ENCODE results near the gene EMP3.
"Not testable (repeated sequence)": the region's sequence is repeated elsewhere in the genome, so short reads cannot be mapped to it uniquely, and the experiment has no call there.

EMP3 gene

GRCh38 chr19:48364598-48365348 lies 39.4 kb downstream of the EMP3 start:
- DNase-seq (ENCODE audit: extremely low read depth, low read depth): no peak
- H3K4me3 ChIP-seq (replicated peaks; ENCODE audit: low read depth, low read length): peak overlapping the region; percentile 79; the same call in 1 of the 2 replicates
- no peak for TF ChIP-seq CTCF (IDR thresholded peaks at IDR 0.05; ENCODE audit: low read depth, low read length, missing control alignments)

- no peak for TF ChIP-seq CTCF (IDR thresholded peaks at IDR 0.05; ENCODE audit: low read depth, low read length, missing control alignments)
- no peak for DNase-seq (ENCODE audit: extremely low read depth, low read depth)
- no peak overlapping the region for H3K4me3 ChIP-seq (replicated peaks; ENCODE audit: low read depth, low read length)
Measured at GRCh38 chr19:48365602-48366001, 40.2 kb downstream of the EMP3 start.

GRCh38 chr19:48367855-48368254 lies 42.5 kb downstream of the EMP3 start:
- H3K4me3 ChIP-seq (replicated peaks; ENCODE audit: low read depth, low read length): no peak overlapping the region
- no peak for TF ChIP-seq CTCF (IDR thresholded peaks at IDR 0.05; ENCODE audit: low read depth, low read length, missing control alignments)
- DNase-seq (ENCODE audit: extremely low read depth, low read depth): no peak

- no peak for TF ChIP-seq CTCF (IDR thresholded peaks at IDR 0.05; ENCODE audit: low read depth, low read length, missing control alignments)
- no peak overlapping the region for H3K4me3 ChIP-seq (replicated peaks; ENCODE audit: low read depth, low read length)
Measured at GRCh38 chr19:48368936-48369335, 43.6 kb downstream of the EMP3 start.

GRCh38 chr19:48370955-48371354 lies 45.6 kb downstream of the EMP3 start:
- DNase-seq (ENCODE audit: extremely low read depth, low read depth): no peak
- no peak overlapping the region for H3K4me3 ChIP-seq (replicated peaks; ENCODE audit: low read depth, low read length)
- no peak for TF ChIP-seq CTCF (IDR thresholded peaks at IDR 0.05; ENCODE audit: low read depth, low read length, missing control alignments)

More at GRCh38 chr19:48368936-48369335, 43.6 kb downstream of the EMP3 start:
- no peak for DNase-seq (ENCODE audit: extremely low read depth, low read depth)

GRCh38 chr19:48371367-48371766 lies 46.0 kb downstream of the EMP3 start:
- no peak overlapping the region for H3K4me3 ChIP-seq (replicated peaks; ENCODE audit: low read depth, low read length)
- DNase-seq (ENCODE audit: extremely low read depth, low read depth): no peak
- TF ChIP-seq CTCF (IDR thresholded peaks at IDR 0.05; ENCODE audit: low read depth, low read length, missing control alignments): no peak

GRCh38 chr19:48371771-48372170 lies 46.4 kb downstream of the EMP3 start:
- not testable (repeated sequence) for DNase-seq (ENCODE audit: extremely low read depth, low read depth); H3K4me3 ChIP-seq (replicated peaks; ENCODE audit: low read depth, low read length)
